Spinal cord (tissue), 10 donors: Measurements from ENCODE around the gene TGM3. TPM values are rescaled to one million over a fixed set of nuclear protein-coding genes. Genes with fewer than 3 reads are reported as not detected.

Experiments
- DNase-seq, 6 donors: peaks; one replicate each; pipeline versions ENCODE4 v3.0.0 to v3.0.0-alpha.2; 2013 to 2015; ENCODE audit warnings: low spot score in 6 of 6, low read depth in 4 of 6
- H3K27ac ChIP-seq: one replicate; pipeline ENCODE4 v1.5.1; 2013; ENCODE audit warnings: low read depth, low read length, control low read depth
- H3K27me3 ChIP-seq: one replicate; pipeline ENCODE4 v1.6.1; 2013; ENCODE audit warnings: low read length; ENCODE audit not compliant: control insufficient read depth, insufficient read depth
- H3K36me3 ChIP-seq: one replicate; pipeline ENCODE4 v1.6.1; 2013; ENCODE audit warnings: low read length; ENCODE audit not compliant: control insufficient read depth, insufficient read depth
- H3K4me1 ChIP-seq: one replicate; pipeline ENCODE4 v1.6.1; 2013; ENCODE audit warnings: low read length; ENCODE audit not compliant: control insufficient read depth, insufficient read depth
- H3K4me3 ChIP-seq: one replicate; pipeline ENCODE4 v1.5.1; 2013; ENCODE audit warnings: low read depth, low read length, control low read depth
- H3K9me3 ChIP-seq: one replicate; pipeline ENCODE4 v1.6.1; 2013; ENCODE audit warnings: low read length; ENCODE audit not compliant: control insufficient read depth, insufficient read depth
- WGBS: methylation state at CpG from one replicate; pipeline ENCODE4 v1.1.5; 2013; ENCODE audit warnings: missing lambda C conversion rate; ENCODE audit not compliant: insufficient coverage; 5-methylcytosine and 5-hydroxymethylcytosine counted together
- polyA plus RNA-seq, 2 donors: library from polyadenylated mRNA; unstranded; fragments of 120-200 nt; gene quantifications; one replicate each; pipeline ENCODE4 v1.2.1, GENCODE V29; 2013; ENCODE audit not compliant: insufficient read length in 2 of 2
- total RNA-seq, 2 donors: library from RNA; depleted of rRNA in 1 of 2; stranded (reverse); fragments of 120-200 nt in 1 of 2; fragments of >200 nt in 1 of 2; gene quantifications; one replicate each; pipeline versions ENCODE4 v1.2.3 to v1.2.4, GENCODE V29; 2013 to 2014
- donor health status: healthy.

The TGM3 gene
- total and polyA plus RNA-seq, 4 donors, result 0.39 to 1.3 (median 0.39) TPM

DNA sequence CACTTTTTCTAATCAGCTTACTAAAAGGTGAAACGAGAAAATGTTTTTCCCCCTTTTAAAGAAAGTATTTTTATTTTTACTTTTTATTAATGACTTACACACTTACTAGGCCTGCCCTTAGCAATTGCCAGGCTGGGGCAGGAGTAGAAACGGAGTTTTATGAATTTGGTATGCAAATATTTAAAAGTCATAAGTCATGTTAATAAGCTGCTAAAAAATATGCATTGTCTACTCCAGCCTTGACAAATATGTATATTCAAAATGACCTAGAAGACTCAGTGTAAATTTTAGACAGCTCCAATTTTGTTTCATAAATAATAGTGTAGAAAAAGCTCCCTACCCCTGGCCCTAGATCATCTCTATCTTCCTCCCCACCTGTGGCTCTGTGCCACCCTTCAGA, 67.4 kb downstream of the TGM3 start:
- H3K36me3 ChIP-seq, result no peaks in the 10 kb centered on the region
- H3K27ac ChIP-seq, result no peak overlapping the region
- no CpG with 5 or more reads among the region's 2 CpGs for WGBS
- no peaks in the 10 kb centered on the region for H3K9me3 ChIP-seq
- H3K27me3 ChIP-seq, result no peaks in the 10 kb centered on the region
- H3K4me3 ChIP-seq, result no peak overlapping the region
- no peaks in the 10 kb centered on the region for H3K4me1 ChIP-seq
- no peak for DNase-seq

DNA sequence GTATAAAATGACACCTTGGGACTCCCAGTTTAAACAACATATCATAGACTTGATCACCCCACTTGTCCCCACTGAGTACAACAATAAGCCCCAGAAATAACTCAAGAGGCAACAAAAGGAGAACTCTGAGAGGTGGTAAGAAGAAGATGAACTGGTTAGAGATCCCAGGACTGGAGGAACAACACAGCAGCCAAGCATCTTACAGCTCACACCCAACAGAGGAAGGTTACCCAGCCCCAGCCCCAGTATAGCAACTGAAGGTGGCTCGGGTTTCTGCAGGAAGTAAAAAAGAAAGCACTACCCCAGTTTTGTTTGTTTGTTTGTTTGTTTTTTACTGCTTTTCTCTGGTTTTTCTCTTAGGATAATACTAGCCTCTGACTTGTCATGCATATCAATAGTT, 67.8 kb downstream of the TGM3 start:
- WGBS, result no CpG with 5 or more reads among the region's 1 CpG

DNA sequence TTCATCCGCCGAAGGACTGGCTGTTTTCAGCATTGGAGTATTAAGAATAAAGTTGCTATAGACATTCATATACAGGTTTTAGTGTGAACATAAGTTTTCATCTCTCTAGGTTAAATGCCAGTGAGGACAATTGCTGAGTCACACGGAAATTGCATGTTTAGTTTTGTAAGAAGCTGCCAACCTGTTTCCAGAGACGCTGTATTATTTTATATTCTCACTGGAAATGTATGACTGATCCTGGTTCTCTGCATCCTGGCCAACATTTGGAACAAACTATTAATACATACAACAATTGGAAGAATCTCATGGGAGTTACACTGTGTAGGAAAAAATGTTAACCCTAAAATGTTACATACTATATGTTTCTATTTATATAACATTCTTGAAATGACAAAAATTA, 68.2 kb downstream of the TGM3 start:
- Histone ChIP-seq H3K4me1 (no peaks in the 10 kb centered on the region), H3K27me3 (no peaks in the 10 kb centered on the region), H3K36me3 (no peaks in the 10 kb centered on the region), H3K9me3 (no peaks in the 10 kb centered on the region), H3K4me3 (no peak overlapping the region), H3K27ac (no peak overlapping the region)
- DNase-seq, result no peak
- WGBS, result no CpG with 5 or more reads among the region's 4 CpGs

More for the DNA sequence above, 67.8 kb downstream of the TGM3 start:
- Histone ChIP-seq H3K27me3 (no peaks in the 10 kb centered on the region), H3K9me3 (no peaks in the 10 kb centered on the region), H3K4me3 (no peak overlapping the region), H3K4me1 (no peaks in the 10 kb centered on the region), H3K36me3 (no peaks in the 10 kb centered on the region), H3K27ac (no peak overlapping the region)
- no peak for DNase-seq

DNA sequence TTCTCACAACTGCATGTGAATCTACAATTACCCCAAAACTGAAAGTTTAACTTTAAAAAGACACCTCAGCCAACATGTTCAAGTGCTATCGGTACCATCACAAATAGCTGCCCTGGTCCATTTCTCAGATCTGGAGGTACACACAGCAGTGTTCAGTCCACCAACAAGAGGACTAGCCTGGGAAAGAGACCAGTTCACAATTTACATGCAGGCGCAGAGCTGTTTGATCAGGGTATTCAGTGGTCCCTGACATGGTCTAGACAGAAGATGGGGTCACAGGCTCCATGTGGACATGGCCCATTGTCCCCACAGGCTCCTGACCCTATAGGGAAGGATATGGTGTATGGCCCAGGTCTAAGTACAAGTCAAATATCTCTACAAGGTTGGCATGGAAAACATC, 69.3 kb downstream of the TGM3 start:
- Histone ChIP-seq H3K4me3 (no peak overlapping the region), H3K27ac (no peak overlapping the region), H3K36me3 (no peaks in the 10 kb centered on the region), H3K9me3 (no peaks in the 10 kb centered on the region), H3K4me1 (no peaks in the 10 kb centered on the region), H3K27me3 (no peaks in the 10 kb centered on the region)
- DNase-seq, result no peak
- WGBS, result 94% methylated on average over 1 of the region's 2 CpGs

DNA sequence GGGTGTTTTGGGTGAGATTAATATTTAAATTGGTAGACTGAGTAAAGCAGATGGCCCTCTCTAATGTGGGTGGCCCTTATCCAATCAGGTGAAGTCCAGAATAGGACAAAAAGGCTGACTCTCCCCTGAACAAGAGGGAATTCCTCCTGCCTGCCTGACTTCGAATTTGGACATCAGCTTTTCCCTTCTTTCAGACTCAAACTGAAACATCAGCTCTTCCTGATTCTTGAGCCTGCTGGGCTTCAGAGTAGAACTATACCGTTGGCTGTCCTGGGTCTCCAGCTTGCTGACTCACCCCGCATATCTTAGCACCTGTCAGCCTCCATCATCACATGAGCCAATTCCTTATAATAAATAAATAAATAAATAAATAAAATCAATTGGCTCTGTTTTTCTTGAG, 69.9 kb downstream of the TGM3 start:
- H3K36me3 ChIP-seq, result no peaks in the 10 kb centered on the region
- no peak for DNase-seq
- no peaks in the 10 kb centered on the region for H3K27me3 ChIP-seq
- WGBS, result 76% methylated on average over 2 of the region's 3 CpGs
- no peak overlapping the region for H3K27ac ChIP-seq
- no peak overlapping the region for H3K4me3 ChIP-seq
- H3K4me1 ChIP-seq, result no peaks in the 10 kb centered on the region
- H3K9me3 ChIP-seq, result no peaks in the 10 kb centered on the region

DNA sequence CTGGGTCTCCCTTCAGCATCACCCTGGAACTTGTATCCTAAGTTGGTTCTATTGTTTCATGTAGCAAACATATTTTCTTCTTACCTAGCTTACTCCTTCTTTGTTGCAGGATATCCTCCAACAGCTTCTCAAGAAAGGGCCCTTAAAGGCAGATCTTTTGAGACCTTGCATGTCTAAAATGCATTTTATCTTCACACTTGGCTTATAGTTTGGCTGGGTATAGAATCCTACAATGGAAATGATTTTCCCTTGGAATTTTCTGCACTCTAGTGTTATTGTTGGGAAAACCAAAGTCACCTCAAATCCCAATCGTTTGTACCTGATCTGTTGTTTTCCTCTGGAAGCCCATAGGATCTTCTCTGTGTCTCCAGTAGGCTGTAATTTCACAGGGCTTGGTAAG, 72.8 kb downstream of the TGM3 start:
- WGBS, result 33% methylated on average over 1 of the region's 1 CpG
- H3K36me3 ChIP-seq, result no peaks in the 10 kb centered on the region
- H3K4me1 ChIP-seq, result no peaks in the 10 kb centered on the region
- no peak overlapping the region for H3K4me3 ChIP-seq
- H3K27me3 ChIP-seq, result no peaks in the 10 kb centered on the region
- no peaks in the 10 kb centered on the region for H3K9me3 ChIP-seq
- DNase-seq, result no peak
- H3K27ac ChIP-seq, result no peak overlapping the region

DNA sequence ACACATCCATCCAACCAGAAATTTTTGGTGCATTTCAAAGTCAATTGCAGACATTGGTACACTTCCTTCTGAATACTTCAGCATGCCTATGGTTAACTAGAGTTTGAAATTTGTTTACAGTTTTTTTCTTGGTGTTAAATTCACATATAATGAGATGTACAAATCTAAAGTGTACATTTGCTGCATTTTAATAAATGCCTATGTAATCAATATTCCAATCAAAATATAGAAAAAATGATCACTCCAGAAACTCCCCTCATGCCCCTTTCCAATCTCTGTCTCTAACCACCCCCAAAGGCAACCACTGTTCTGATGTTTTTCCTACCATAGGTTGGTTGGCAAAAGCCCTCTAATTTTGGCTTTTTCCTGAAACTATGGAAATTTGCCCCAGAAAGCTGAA, 77.3 kb downstream of the TGM3 start:
- H3K27ac ChIP-seq, result no peak overlapping the region
- no peaks in the 10 kb centered on the region for H3K36me3 ChIP-seq
- H3K4me3 ChIP-seq, result no peak overlapping the region
- H3K4me1 ChIP-seq, result no peaks in the 10 kb centered on the region
- no peaks in the 10 kb centered on the region for H3K9me3 ChIP-seq
- H3K27me3 ChIP-seq, result no peaks in the 10 kb centered on the region
- no peak for DNase-seq

DNA sequence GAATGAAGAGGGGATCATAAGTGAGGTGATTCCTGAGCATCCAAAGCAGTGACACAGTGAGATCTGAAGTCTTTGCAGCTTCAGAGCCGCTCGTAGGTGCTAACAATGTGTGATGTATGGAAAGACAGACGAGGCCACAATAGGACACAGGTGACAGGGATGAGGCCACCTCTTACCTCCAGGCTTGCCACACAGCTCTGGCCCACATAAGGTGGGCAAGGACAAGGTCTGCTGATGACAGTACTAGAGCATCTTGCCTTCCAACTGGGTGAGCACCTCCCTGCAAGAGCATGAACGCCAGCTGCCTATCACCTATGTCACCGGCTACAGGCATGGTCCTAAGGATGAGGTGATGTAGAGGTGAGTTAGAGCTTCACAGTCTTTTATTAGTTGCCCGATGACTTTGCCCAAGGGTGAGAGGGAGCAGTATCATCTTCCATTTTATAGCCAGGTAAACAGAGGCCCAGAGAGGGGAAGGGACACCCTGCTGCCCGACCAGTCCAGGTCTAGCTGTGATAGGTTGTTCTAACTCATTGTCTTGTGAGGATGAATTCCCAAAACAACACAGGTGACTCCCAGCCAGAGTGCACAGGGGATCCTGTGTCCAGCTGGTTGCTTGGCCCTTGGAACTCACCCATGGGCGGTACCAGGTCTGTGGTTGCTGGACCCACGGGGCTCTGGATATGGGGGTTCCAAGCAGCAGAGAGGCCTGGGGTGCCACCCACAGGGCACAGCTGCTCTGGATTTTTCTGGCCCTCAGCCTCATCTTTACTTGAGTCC, 78.7 kb downstream of the TGM3 start:
- H3K4me3 ChIP-seq, result no peak overlapping the region
- DNase-seq, result no peak
- no peaks in the 10 kb centered on the region for H3K27me3 ChIP-seq
- no peaks in the 10 kb centered on the region for H3K4me1 ChIP-seq
- no peaks in the 10 kb centered on the region for H3K36me3 ChIP-seq
- H3K9me3 ChIP-seq, result no peaks in the 10 kb centered on the region
- WGBS, result 78% methylated on average over 8 of the region's 9 CpGs
- no peak overlapping the region for H3K27ac ChIP-seq

DNA sequence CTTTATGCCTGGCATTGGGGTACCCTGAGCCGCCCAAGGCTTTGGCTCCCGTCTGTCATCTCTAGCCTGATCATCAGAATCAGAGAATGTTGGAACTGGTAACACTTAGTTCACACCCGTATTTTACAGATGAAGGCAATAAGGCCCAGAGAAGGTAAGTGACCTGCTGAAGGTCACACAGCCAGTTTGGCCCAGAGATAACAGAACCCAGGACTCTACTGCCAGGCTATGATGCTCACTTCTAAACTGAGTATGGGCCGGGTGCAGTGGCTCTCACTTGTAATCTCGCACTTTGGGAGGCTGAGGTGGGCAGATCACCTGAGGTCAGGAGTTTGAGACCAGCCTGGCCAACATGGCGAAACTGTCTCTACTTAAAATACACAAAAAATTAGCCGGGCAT, 83.1 kb downstream of the TGM3 start:
- Histone ChIP-seq H3K27ac (no peak overlapping the region), H3K36me3 (no peaks in the 10 kb centered on the region), H3K9me3 (no peaks in the 10 kb centered on the region), H3K4me3 (no peak overlapping the region), H3K27me3 (no peaks in the 10 kb centered on the region), H3K4me1 (no peaks in the 10 kb centered on the region)
- 98% methylated on average over 6 of the region's 7 CpGs for WGBS
- DNase-seq, result no peak

DNA sequence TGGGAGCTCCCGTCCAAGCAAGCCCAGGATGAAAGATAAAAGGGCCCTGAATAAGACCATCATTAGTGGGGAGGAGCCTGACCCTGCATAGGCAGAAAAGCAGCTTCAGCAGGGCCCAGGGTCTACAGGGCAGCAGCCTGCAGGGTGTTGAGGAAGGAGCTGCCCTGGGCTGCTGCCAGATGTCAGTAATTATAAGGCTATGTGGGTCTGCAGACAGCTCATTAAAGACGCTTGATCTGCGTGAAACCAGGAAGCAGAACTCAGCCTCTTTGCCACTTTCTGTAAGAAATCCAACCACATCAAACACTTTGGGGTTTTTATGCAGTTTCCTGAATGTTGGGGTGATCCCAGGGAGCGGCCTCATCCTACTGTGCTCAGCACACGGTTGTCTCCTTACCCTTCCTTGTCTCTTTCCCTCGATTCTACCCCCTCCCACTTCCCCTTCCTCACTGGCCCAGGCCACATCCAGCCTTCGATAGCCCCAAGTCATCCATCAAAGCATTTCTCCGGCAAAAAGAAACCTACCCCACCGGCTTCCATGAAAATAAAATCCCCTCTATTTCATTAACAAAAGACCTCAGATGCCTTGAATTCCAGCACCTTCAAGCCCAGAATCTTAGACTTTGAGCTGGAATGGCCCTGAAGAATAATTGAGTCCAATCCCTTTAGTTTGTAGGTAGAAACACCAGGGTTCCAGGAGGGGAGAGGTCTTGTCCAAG, 83.9 kb downstream of the TGM3 start:
- no peak for DNase-seq
- 35% methylated on average over 8 of the region's 9 CpGs for WGBS
- no peaks in the 10 kb centered on the region for H3K27me3 ChIP-seq
- H3K4me3 ChIP-seq, result no peak overlapping the region
- H3K27ac ChIP-seq, result no peak overlapping the region
- no peaks in the 10 kb centered on the region for H3K9me3 ChIP-seq
- H3K36me3 ChIP-seq, result no peaks in the 10 kb centered on the region
- no peaks in the 10 kb centered on the region for H3K4me1 ChIP-seq
